GM19193 (cell line): ENCODE results near the gene STRN3.

Source experiments
- POLR2A ChIP-seq: IDR thresholded peaks from 4 replicates; pipeline ENCODE4 v1.6.1; 2011; ENCODE audit not compliant: insufficient read depth, insufficient read length; ENCODE audit errors: extremely low read depth

Gene STRN3

DNA sequence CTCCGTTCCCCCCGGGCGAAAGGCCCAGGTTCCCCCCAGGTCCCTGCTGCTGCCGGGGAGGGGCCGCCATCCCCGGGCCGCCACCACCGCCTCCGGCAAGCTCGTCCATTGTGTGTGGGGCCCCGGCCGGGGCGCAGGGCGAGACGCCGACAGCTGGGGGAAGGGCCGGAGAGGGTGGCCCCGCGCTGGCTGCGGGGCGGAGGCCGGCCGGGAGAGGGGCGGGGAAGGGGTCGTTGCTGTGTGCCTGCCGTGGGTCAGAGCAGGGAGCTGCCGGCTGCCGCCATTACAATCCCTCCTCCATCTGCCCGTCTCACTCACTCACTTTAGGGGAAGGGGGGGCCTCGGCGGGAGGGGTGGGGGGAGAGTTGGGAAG lies at the start of gene STRN3:
STRN3 (minus strand) TSS at position 303 of the 373 bp plus-strand sequence; CDS start at position 109, 194 bp downstream.
- TF ChIP-seq POLR2A: no peak

- TF ChIP-seq POLR2A: no peak
Measured at GRCh38 chr14:31075144-31075543, 49.0 kb upstream of the STRN3 start.

- TF ChIP-seq POLR2A: no peak
Measured at GRCh38 chr14:31071151-31071550, 45.0 kb upstream of the STRN3 start.

GRCh38 chr14:31070431-31070830 lies 44.3 kb upstream of the STRN3 start:
- no peak for TF ChIP-seq POLR2A

DNA sequence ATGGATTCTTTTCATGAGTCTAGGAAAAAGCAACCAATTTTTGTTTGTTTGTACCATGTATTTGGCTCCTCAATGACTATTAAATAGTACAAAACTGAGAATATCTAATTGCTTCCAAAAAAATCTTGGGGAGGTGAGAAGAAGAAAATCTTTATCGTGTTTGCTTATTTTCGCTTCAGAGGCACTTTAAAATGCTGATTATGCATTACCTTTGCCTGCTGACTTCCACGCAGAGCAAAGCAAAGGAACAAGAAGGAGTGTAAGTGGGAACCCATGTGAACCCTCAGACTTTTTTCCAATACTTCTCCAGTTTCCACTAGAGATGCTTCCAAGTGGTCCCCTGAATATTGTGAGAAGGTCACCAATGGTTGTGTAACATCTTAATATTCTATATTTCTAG lies 43.2 kb upstream of the STRN3 start:
- TF ChIP-seq POLR2A: no peak

- no peak for TF ChIP-seq POLR2A
Measured at GRCh38 chr14:31068235-31068634, 42.1 kb upstream of the STRN3 start.

DNA sequence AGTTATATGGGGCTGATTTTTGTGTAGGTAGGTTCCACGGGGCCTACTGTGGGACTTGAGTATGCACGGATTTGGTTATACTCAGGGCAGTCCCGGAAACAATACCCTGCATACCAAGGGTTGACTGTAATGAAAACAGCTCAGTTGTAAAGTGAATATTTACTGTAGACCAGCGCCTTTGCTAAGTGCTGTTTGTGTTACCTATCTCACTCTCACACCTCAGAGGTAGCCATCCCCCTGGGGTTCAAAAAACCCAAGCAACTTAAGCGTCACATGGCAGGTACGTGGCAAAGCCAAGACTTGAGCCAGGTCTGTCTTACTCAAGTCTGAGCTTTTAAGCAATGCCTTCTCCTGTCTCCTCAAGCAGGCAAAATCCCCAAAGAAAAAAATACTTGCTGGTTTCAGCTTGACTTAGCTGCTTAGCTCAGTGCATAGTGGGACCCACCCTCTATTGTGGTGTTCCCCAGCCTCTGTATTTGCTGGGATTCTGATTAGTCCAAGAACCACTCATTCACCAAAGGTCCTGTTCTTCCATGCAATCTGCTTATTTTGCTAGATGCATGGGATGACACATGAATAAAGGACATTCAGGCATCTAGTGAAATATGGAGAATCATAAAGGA lies 34.2 kb upstream of the STRN3 start:
- no peak for TF ChIP-seq POLR2A

GRCh38 chr14:31059152-31059924 lies 33.2 kb upstream of the STRN3 start:
- no peak for TF ChIP-seq POLR2A

- TF ChIP-seq POLR2A: no peak
Measured at GRCh38 chr14:31057701-31058364, 31.7 kb upstream of the STRN3 start.

- no peak for TF ChIP-seq POLR2A
Measured at GRCh38 chr14:31057035-31057434, 30.9 kb upstream of the STRN3 start.

GRCh38 chr14:31051511-31051910 lies 25.3 kb upstream of the STRN3 start:
- TF ChIP-seq POLR2A: no peak

DNA sequence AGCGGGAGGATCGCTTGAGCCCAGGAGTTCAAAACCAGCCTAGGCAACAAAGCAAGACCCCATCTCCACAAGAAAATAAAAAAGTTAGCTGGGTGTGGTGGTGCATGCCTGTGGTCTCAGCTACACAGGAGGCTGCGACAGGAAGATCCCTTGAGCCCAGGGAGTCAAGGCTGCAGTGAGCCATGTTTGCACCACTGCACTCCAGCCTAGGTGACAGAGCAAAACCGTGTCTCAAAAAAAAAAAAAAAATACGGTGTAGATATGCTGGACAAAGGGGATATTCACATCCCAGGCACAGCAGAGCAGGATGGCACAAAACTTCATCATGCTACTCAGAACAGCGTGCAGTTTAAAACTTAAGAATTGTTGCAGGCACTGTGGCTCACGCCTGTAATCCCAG lies 24.8 kb upstream of the STRN3 start:
- TF ChIP-seq POLR2A: no peak

DNA sequence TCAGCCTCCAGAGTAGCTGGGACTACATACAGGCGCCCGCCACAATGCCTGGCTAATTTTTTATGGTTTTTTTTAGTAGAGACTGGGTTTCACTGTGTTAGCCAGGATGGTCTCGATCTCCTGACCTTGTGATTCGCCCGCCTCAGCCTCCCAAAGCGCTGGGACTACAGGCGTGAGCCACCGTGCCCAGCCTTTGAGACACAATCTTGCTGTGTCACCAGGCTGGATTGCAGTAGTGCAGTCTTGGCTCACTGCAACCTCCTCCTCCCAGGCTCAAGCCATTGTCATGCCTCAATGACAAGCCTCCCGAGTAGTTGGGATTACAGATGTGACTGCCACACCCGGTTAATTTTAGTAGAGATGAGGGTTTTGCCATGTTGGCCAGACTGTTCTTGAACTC lies 21.3 kb upstream of the STRN3 start:
- no peak for TF ChIP-seq POLR2A

- no peak for TF ChIP-seq POLR2A
Measured at GRCh38 chr14:31045501-31046080, 19.4 kb upstream of the STRN3 start.

- TF ChIP-seq POLR2A: no peak
Measured at GRCh38 chr14:31043379-31043778, 17.2 kb upstream of the STRN3 start.
